ENCODE data around the gene RTN3.

RTN3 gene

GRCh38 chr11:63779039-63779438 is 97.7 kb downstream of the RTN3 start:
- H3K36me3 ChIP-seq: no peaks in the 10 kb centered on the region
- H3K4me1 ChIP-seq: no peaks in the 10 kb centered on the region
- intact Hi-C loops (cut with DNase I; ENCODE audit: low total_unique reads): no loop called here
- H3K27ac ChIP-seq: no peak overlapping the region
- no peak for DNase-seq
- H3K4me3 ChIP-seq: no peak overlapping the region
- no peaks in the 10 kb centered on the region for H3K9me3 ChIP-seq
- no peak for TF ChIP-seq CTCF (IDR thresholded peaks at IDR 0.05)
- no peaks in the 10 kb centered on the region for H3K27me3 ChIP-seq

- Histone ChIP-seq H3K4me3 (no peak overlapping the region), H3K9me3 (no peaks in the 10 kb centered on the region), H3K27me3 (no peaks in the 10 kb centered on the region), H3K36me3 (no peaks in the 10 kb centered on the region), H3K27ac (no peak overlapping the region), H3K4me1 (no peaks in the 10 kb centered on the region)
- no peak for DNase-seq
- TF ChIP-seq CTCF (IDR thresholded peaks at IDR 0.05): no peak
- intact Hi-C loops (cut with DNase I; ENCODE audit: low total_unique reads): no loop called here
Measured at GRCh38 chr11:63782749-63783148, 101.4 kb downstream of the RTN3 start.

- Histone ChIP-seq H3K36me3 (no peaks in the 10 kb centered on the region), H3K4me3 (no peak overlapping the region), H3K27me3 (no peaks in the 10 kb centered on the region), H3K9me3 (no peaks in the 10 kb centered on the region), H3K4me1 (no peaks in the 10 kb centered on the region), H3K27ac (no peak overlapping the region)
- intact Hi-C loops (cut with DNase I; ENCODE audit: low total_unique reads): no loop called here
- no peak for TF ChIP-seq CTCF (IDR thresholded peaks at IDR 0.05)
- no peak for DNase-seq
Measured at GRCh38 chr11:63783925-63784592, 102.8 kb downstream of the RTN3 start.

- H3K4me3 ChIP-seq: no peak overlapping the region
- no peaks in the 10 kb centered on the region for H3K27me3 ChIP-seq
- peaks cover 0 to 3% (median under 1%) of the 10 kb centered on the region in 3 donors for H3K9me3 ChIP-seq
- no peak for DNase-seq
- intact Hi-C loops (cut with DNase I; ENCODE audit: low total_unique reads): no loop called here
- no peaks in the 10 kb centered on the region for H3K36me3 ChIP-seq
- no peak overlapping the region for H3K27ac ChIP-seq
- H3K4me1 ChIP-seq: no peaks in the 10 kb centered on the region
- TF ChIP-seq CTCF (IDR thresholded peaks at IDR 0.05): no peak
Measured at GRCh38 chr11:63785823-63786222, 104.5 kb downstream of the RTN3 start.

DNA sequence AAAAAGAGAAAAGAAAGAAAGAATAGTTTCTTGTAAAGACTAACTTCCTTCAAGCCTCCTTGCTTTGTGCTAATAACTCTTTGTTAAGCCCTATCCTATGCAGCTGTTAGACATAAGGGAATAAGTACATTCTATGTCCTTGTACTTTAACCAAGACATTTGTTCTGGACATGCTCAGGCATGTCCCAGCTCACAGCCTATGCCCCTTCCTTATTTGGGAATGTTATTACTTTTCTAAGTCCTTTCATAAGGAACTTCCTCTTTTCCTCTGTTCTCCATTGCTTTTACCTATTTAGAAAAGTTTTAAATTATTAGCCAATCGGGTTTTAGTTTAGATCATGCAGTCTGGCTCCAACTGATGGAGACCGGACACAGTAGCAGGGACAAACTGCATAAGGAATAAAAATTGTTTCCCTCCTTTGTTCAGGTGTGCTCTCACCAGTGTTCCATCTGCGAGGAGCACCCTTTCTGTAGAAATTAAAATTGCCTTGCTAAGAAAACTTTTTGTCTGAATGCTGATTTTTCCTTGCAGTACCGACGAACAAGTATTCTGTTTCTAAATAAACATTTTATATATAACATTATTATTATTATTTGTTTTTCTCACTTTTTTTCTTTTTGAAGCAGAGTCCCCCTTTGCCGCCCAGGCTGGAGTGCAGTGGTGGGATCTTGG is 110.3 kb downstream of the RTN3 start:
- no peaks in the 10 kb centered on the region for H3K4me1 ChIP-seq
- H3K9me3 ChIP-seq: peaks cover 0 to 21% (median 10%) of the 10 kb centered on the region in 3 donors
- no peaks in the 10 kb centered on the region for H3K36me3 ChIP-seq
- DNase-seq: no peak
- H3K27me3 ChIP-seq: no peaks in the 10 kb centered on the region
- H3K4me3 ChIP-seq: no peak overlapping the region
- intact Hi-C loops (cut with DNase I; ENCODE audit: low total_unique reads): no loop called here
- H3K27ac ChIP-seq: no peak overlapping the region
- TF ChIP-seq CTCF (IDR thresholded peaks at IDR 0.05): no peak
